NCI-H2029 treated with DMSO at 0.1 percent for 48 hours (cell line): ENCODE data around the gene HGD.
"Not testable (repeated sequence)": the region's sequence is repeated elsewhere in the genome, so short reads cannot be mapped to it uniquely, and the experiment has no call there.

Experiments
- DNase-seq: peaks from one replicate; lab custom pipeline; 2025; lab: John Stamatoyannopoulos, UW

The HGD gene

GRCh38 chr3:120638820-120639219 is 43.2 kb downstream of the HGD start:
- not testable (repeated sequence) for DNase-seq

- peak; percentile 28 for DNase-seq
Observed at GRCh38 chr3:120637851-120638559, 44.0 kb downstream of the HGD start.

- peak; percentile 25 for DNase-seq
Observed at GRCh38 chr3:120636795-120637401, 45.1 kb downstream of the HGD start.

GRCh38 chr3:120634539-120634938 is 47.5 kb downstream of the HGD start:
- DNase-seq, result peak; percentile 0

- DNase-seq, result no peak
Observed at GRCh38 chr3:120625159-120625586, 56.9 kb downstream of the HGD start.

GRCh38 chr3:120623727-120624093 is 58.3 kb downstream of the HGD start:
- no peak for DNase-seq

- DNase-seq, result no peak
Observed at GRCh38 chr3:120622870-120623726, 58.9 kb downstream of the HGD start.

- DNase-seq, result no peak
Observed at GRCh38 chr3:120622457-120622856, 59.6 kb downstream of the HGD start.

- DNase-seq, result not testable (repeated sequence)
Observed at GRCh38 chr3:120616745-120617144, 65.3 kb downstream of the HGD start.

- peak; percentile 68 for DNase-seq
Observed at GRCh38 chr3:120615847-120616609, 66.0 kb downstream of the HGD start.

GRCh38 chr3:120614765-120615164 is 67.3 kb downstream of the HGD start:
- DNase-seq, result no peak

GRCh38 chr3:120608506-120608905 is 73.5 kb downstream of the HGD start:
- no peak for DNase-seq

- no peak for DNase-seq
Observed at GRCh38 chr3:120604784-120605183, 77.3 kb downstream of the HGD start.

- DNase-seq, result no peak
Observed at GRCh38 chr3:120604382-120604781, 77.7 kb downstream of the HGD start.

- no peak for DNase-seq
Observed at GRCh38 chr3:120602682-120603081, 79.4 kb downstream of the HGD start.

GRCh38 chr3:120601554-120601953 is 80.5 kb downstream of the HGD start:
- DNase-seq, result no peak

GRCh38 chr3:120599211-120599610 is 82.8 kb downstream of the HGD start:
- no peak for DNase-seq

- no peak for DNase-seq
Observed at GRCh38 chr3:120597445-120598049, 84.5 kb downstream of the HGD start.

- DNase-seq, result no peak
Observed at GRCh38 chr3:120596853-120597223, 85.2 kb downstream of the HGD start.

- peak; percentile 96 for DNase-seq
Observed at GRCh38 chr3:120596116-120596852, 85.8 kb downstream of the HGD start, which contains the start of gene NDUFB4. TSS of gene NDUFB4 (plus strand) at chr3:120596336. CDS start at chr3:120596360, 24 bp downstream.

GRCh38 chr3:120595788-120596115 is 86.3 kb downstream of the HGD start:
- no peak for DNase-seq
